HG03439 (cell line): ENCODE results near the gene CIP2A.

Experiments used
- ATAC-seq: cut with Tn5 transposase; IDR thresholded peaks from one replicate; pipeline ENCODE4 v1.9.1; 2021; ENCODE audit warnings: mild to moderate bottlenecking, moderate library complexity; ENCODE audit not compliant: unreplicated experiment

The CIP2A gene

GRCh38 chr3:108564564-108564963 lies 24.7 kb downstream of the CIP2A start:
- ATAC-seq = no peak

GRCh38 chr3:108562565-108562964 lies 26.7 kb downstream of the CIP2A start:
- ATAC-seq = no peak

GRCh38 chr3:108555966-108556581 lies 33.2 kb downstream of the CIP2A start:
- no peak for ATAC-seq

- no peak for ATAC-seq
These were observed 34.2 kb downstream of the CIP2A start for GRCh38 chr3:108554913-108555571.

DNA sequence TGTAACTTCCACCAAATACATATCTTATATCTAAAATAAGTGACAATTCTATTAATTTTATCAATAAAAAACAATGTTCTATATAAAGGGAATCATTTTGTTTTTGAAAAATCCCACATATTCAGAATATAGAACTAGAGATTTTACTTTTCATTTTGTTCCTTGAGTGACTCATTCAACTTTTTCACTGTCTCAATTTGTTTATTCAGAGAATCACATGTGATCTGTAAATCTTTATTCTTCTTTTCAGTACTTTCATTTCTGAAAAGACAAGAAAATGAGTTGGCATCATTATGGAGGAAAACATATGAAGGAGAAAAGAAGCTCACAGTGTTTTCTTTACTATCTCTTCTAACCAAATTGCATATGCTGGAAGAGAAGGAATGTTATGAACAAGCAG lies 35.0 kb downstream of the CIP2A start:
- no peak for ATAC-seq

DNA sequence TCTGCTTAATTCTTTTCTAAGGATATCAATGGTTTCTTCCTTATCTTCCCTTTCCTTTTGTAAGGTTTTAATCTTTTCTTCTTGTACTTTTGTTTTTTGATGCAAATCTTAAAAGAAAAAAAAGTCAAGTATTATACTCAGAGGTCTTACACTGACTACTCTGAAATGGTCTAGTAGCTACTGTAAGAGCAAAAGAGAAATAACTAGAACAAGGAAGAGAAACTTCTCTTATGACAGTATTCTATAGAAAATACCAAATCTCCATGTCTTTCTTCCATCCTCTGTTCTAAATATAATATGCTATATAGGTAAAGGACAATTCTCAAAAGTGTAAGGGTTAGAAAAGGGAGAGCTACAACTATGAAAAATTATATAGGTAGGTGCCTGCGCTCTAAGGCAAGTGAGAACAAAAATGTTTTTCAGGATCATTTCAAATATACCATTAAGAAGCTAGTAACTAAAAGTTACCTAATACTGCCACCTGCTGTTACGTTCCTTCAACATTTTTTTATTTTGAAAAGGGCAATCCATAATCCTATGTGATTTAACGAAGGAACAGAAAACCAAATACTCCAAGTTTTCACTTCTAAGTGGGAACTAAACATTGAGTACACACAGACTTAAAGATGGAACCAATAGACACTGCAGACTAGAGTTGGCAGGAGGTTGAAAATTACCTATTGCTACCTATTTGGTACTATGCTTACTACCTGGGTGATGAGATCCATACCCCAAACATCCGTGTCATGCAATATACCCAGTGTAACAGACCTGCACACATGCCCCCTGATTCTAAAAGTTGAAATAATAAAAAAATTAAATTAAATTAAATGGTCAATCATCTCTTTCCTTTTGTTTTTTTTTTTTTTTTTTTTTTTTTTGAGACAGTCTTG lies 36.7 kb downstream of the CIP2A start:
- peak; percentile 71 for ATAC-seq

GRCh38 chr3:108548886-108549285 lies 40.4 kb downstream of the CIP2A start:
- ATAC-seq = no peak

- no peak for ATAC-seq
These were observed 40.9 kb downstream of the CIP2A start for GRCh38 chr3:108548304-108548703.

DNA sequence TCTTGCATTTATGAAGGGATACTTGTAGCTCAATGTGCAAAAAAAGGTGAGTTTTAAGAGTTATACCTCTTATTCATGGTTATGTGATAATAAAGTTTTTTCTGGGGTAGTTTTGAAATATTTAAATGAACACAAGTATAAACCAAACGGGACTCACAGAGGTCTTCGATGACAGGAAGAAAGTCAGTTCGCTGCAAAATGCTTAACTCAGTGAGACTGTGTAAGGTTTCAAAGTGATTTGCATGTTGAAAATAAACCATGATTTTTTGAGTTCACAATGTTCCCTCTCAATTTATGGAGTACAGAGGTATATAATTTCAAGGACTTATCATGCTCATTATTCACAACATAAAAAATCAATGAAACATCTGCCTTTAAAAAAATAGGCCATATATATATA lies 42.5 kb downstream of the CIP2A start:
- ATAC-seq = peak; percentile 62

- ATAC-seq = peak; percentile 49
These were observed 43.0 kb downstream of the CIP2A start for GRCh38 chr3:108546247-108546646.

DNA sequence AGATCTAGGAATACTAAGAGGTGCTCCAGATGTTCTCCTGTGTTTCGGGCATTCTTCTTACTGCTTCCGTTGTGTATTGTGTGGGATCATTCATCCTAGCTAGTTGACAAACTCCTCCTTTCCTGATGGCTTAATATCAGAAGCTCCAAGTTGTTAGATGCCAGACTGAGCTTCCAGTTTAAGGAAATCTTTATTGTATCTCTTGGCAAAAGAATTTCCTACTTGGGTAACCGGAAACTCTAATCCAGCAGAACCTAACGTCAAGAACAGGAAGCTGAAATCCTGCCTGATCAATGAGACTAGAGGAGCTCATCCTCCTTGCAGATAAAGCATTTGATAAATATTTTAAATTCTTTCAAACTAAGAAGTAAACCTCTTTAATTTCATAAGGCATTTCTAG lies 51.2 kb downstream of the CIP2A start:
- ATAC-seq = no peak

- ATAC-seq = peak; percentile 86
These were observed 60.6 kb downstream of the CIP2A start for GRCh38 chr3:108528459-108529252.

GRCh38 chr3:108527817-108528216 lies 61.4 kb downstream of the CIP2A start:
- no peak for ATAC-seq

DNA sequence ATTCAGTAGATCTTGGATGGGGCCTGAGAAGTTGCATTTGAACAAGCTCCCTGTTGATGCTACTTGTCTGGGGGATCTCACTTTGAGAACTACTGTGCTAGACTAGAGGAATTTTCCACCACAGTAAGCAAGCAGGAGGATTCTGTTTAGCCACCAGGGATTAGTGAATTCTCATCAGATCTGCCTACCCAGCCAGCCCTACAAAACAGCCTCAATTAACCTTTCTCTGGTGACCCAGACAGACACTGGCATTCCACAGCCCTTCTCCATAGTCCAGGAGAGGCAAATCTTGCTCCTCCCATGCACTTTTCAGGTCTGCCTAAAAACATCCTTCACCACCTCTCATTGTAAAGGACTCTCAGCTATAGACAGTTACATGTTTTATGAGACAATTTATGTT lies 62.1 kb downstream of the CIP2A start:
- no peak for ATAC-seq

GRCh38 chr3:108525971-108526370 lies 63.3 kb downstream of the CIP2A start:
- ATAC-seq = no peak

DNA sequence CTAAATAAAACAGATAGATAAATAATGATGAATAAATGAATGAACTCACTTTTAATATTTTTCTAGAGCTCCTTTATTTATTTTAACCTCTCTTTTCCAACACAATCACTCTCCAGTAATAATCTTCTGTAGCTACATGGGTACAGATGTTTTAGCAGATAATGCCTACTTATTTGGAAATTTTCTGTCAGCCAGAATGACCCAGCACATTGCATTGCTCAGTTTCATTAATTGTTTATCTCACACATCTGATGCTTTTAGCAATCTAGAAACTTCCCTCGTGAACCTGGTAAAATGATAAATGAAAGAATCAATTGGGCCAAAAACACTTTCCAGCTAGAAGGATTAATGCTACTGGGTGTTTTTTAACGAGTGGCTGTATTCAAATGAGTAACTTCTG lies 64.0 kb downstream of the CIP2A start:
- ATAC-seq = no peak

DNA sequence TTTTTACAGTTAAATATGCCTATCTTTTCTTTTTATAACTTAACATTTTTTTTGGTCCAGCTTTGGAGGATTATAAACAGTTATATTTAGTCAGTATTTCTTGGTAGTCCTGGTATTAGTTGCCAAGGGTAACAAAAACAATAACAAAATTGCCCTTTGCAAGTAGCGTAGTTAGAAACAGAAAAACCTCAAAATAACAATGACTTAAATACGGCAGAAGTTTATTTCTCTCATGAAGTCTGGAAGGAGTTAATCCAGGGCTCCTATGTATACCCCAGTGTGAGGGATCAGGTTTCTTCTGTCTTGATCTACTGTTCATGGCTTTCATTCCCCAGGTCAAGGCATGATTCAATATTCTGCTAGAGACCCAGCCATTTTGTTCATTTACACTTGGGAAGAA lies 64.7 kb downstream of the CIP2A start:
- no peak for ATAC-seq

DNA sequence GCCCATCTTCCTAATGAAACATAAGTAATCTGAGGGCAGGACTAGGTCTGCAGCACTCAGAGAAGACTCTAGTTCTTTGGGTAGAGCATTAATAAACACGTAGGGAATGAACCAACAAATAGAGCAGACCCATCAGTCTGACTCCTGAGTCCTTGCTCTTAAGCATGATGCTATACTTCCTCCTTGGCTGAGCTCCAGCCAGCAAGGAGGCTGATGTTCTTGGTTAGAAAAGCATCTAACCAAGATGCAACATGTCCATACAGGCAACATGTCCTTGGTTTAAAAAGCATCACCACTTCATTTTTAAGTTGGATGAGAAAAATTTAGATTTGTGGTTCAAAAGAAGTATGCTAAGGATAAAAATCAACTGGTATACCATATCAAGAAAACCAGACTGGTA lies 70.3 kb downstream of the CIP2A start:
- ATAC-seq = no peak

GRCh38 chr3:108516881-108517280 lies 72.4 kb downstream of the CIP2A start:
- no peak for ATAC-seq

DNA sequence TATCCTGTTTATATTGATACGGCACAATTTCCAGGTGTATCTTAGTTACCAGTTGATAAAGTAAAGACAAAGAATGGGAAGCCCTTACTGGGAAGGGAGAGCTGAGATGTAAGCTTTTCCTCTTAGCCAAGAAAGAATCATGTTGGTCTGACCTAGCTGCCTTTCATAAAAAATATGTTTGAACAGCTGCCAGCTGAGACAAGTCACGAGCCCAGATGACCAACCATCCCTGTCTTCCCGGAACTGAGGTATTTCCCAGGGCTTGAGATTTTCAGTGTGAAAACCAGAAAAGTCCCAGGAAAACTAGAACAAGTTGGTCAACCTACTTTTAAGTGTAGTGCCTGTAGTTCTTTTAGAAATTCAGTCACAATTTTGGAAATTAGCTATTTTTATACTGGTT lies 75.3 kb downstream of the CIP2A start:
- no peak for ATAC-seq

- no peak for ATAC-seq
These were observed 76.6 kb downstream of the CIP2A start for GRCh38 chr3:108512671-108513070.
